Measurements from ENCODE around the gene SPRED2. TPM values are rescaled to one million over a fixed set of nuclear protein-coding genes. Genes with fewer than 3 reads are reported as not detected.

Gene SPRED2
- total and polyA plus RNA-seq, 2 of the 8 experiments (the other 6 are each of a cell fraction or from before 2014, with no cell fraction given): 15.3 to 22.5 TPM

DNA sequence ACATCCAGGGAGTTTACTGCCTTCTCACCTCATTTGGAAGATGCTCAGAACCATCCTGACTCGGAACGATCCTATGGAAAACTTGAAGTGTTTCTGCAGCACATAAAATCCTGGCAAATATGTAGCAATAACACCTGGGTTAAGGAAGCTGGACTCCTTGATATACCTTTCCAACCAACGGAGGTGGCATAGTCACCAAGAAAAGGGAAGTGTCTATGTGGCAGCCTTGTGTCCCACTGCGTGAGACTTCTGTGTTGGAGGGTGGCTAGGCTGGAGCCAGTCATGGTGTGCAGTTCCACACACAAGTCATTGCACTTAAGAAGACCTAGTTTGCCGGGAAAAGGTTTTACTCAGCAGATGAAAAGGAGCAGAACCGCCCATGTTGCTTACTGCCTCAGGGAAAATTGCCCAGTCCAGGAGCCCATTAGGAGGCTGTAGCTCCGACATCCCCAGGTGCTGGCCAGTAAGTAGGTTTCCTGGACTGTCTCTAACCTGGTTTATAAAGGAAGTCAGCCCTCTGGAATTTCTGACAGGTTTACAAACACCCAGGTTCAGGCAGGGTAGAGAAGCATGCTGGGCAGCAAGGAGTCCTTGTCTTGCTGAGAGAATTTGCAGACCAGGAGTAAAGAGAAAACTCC, 46.2 kb upstream of the SPRED2 start:
- H3K23ac ChIP-seq (ENCODE audit: insufficient read length): no peak overlapping the region
- H4K20me1 ChIP-seq (replicated peaks in 1 of 2; ENCODE audit: control insufficient read depth in 1 of 2, insufficient read depth in 2 of 2, low read length in 2 of 2): no peaks in the 10 kb centered on the region
- H3K23me2 ChIP-seq (ENCODE audit: low read depth, low read length): no peaks in the 10 kb centered on the region
- H3K18ac ChIP-seq (ENCODE audit: extremely low read depth, low read length): no peak overlapping the region
- H3K4me3 ChIP-seq (ENCODE audit: extremely low read depth in 1 of 4, insufficient read depth in 2 of 4, low read depth in 3 of 4, low read length in 4 of 4): no peak overlapping the region
- no peaks in the 10 kb centered on the region for H3K79me1 ChIP-seq (ENCODE audit: low read depth, low read length)
- WGBS, 2 experiments (ENCODE audit: extremely low coverage in 1 of 2, insufficient coverage in 1 of 2, insufficient read length in 1 of 2, insufficient replicate concordance in 2 of 2, low coverage in 1 of 2, low lambda C conversion rate in 2 of 2, missing lambda C conversion rate in 1 of 2): 88% methylated on average over 7 of the region's 7 CpGs; no CpG with 5 or more reads in 1 of the 2 experiments
- no peak overlapping the region for H2BK5ac ChIP-seq (ENCODE audit: low read depth, low read length)
- H2BK20ac ChIP-seq (ENCODE audit: low read length): no peak overlapping the region
- ChIA-PET CTCF (ENCODE audit: partially characterized antibody) (no interaction called here), POLR2A (ENCODE audit: partially characterized antibody) (no interaction called here)
- no peak overlapping the region for H2AK5ac ChIP-seq (ENCODE audit: low read depth, low read length)
- no peak overlapping the region for H4K91ac ChIP-seq (replicated peaks; ENCODE audit: insufficient read length, low read length)
- H2BK15ac ChIP-seq (ENCODE audit: low read length): no peak overlapping the region
- H3K9ac ChIP-seq (replicated peaks in 1 of 4; ENCODE audit: extremely low read depth in 1 of 4, low read depth in 3 of 4, low read length in 3 of 4): no peak overlapping the region
- no peak overlapping the region for H2BK12ac ChIP-seq (ENCODE audit: low read depth, low read length)
- no peak overlapping the region; the same call in 1 of the 2 replicates for H4K8ac ChIP-seq (ENCODE audit: extremely low read depth, insufficient read depth, low read length)
- no peaks in the 10 kb centered on the region for H3K79me2 ChIP-seq (ENCODE audit: control insufficient read depth in 1 of 2, insufficient read depth in 2 of 2, low read length in 2 of 2)
- DNase-seq (ENCODE audit: low read depth in 1 of 2, low spot score in 2 of 2) (no peak), FAIRE-seq (no peak)
- no peak overlapping the region for H3K27ac ChIP-seq (ENCODE audit: low read depth, low read length)
- H4K5ac ChIP-seq (ENCODE audit: insufficient read length, low read depth, low read length): no peak overlapping the region
- H3K14ac ChIP-seq (ENCODE audit: insufficient read length): no peak overlapping the region
- no peaks in the 10 kb centered on the region for H3K36me3 ChIP-seq (ENCODE audit: control insufficient read depth in 2 of 4, insufficient read depth in 4 of 4, low read length in 3 of 4)
- H3K4ac ChIP-seq (replicated peaks; ENCODE audit: insufficient read length, low read depth, low read length): no peak overlapping the region
- no peak overlapping the region for H3K56ac ChIP-seq (replicated peaks; ENCODE audit: insufficient read length, low read depth, low read length)
- no peak overlapping the region for H2AFZ ChIP-seq (ENCODE audit: low read length)
- peaks cover 0 to 3% (median 0%) of the 10 kb centered on the region in 4 experiments; a peak in 1 of 7 replicates for H3K27me3 ChIP-seq (replicated peaks in 1 of 4; ENCODE audit: control insufficient read depth in 3 of 4, extremely low read depth in 1 of 4, insufficient read depth in 3 of 4, low read length in 3 of 4)
- no peaks in the 10 kb centered on the region for H3K9me3 ChIP-seq (ENCODE audit: insufficient read depth in 2 of 2, low read depth in 1 of 2, low read length in 1 of 2)
- H2BK120ac ChIP-seq (replicated peaks; ENCODE audit: low read depth, low read length): no peak overlapping the region
- peaks cover 0 to 5% (median 0%) of the 10 kb centered on the region in 4 experiments; a peak in 1 of 7 replicates for H3K4me1 ChIP-seq (replicated peaks in 1 of 4; ENCODE audit: control insufficient read depth in 3 of 4, insufficient read depth in 4 of 4, low read length in 3 of 4)
- no peak overlapping the region for H3K4me2 ChIP-seq (ENCODE audit: insufficient read depth in 1 of 2, low read depth in 2 of 2, low read length in 2 of 2)
- no peak for TF ChIP-seq SRF (IDR thresholded peaks at IDR 0.05; ENCODE audit: low read depth, low read length)
- TF ChIP-seq EZH2 (IDR thresholded peaks at IDR 0.05; ENCODE audit: low read depth, low read length, severe bottlenecking): no peak
- TF ChIP-seq EGR1 (IDR thresholded peaks at IDR 0.05; ENCODE audit: borderline replicate concordance, low read depth, low read length): no peak
- TF ChIP-seq CHD2 (IDR thresholded peaks at IDR 0.05; ENCODE audit: low read length): no peak
- no peak for TF ChIP-seq RAD21 (IDR thresholded peaks at IDR 0.05 in 1 of 2, conservative IDR thresholded peaks at IDR 0.05 in 1 of 2; ENCODE audit: low read depth in 2 of 2, low read length in 2 of 2)
- no peak for TF ChIP-seq BCL11A (IDR thresholded peaks at IDR 0.05; ENCODE audit: low read depth in 2 of 2, low read length in 2 of 2)
- TF ChIP-seq, protein P1, sequence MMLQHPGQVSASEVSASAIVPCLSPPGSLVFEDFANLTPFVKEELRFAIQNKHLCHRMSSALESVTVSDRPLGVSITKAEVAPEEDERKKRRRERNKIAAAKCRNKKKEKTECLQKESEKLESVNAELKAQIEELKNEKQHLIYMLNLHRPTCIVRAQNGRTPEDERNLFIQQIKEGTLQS (IDR thresholded peaks at IDR 0.05; ENCODE audit: insufficient read depth, low read depth, low read length): no peak
- TF ChIP-seq TBP (IDR thresholded peaks at IDR 0.05; ENCODE audit: low read depth, low read length): no peak
- TF ChIP-seq NRF1 (IDR thresholded peaks at IDR 0.05; ENCODE audit: low read depth, low read length): no peak
- TF ChIP-seq MAX (IDR thresholded peaks at IDR 0.05): no peak
- TF ChIP-seq POU5F1 (IDR thresholded peaks at IDR 0.05; ENCODE audit: low read depth, low read length): no peak
- no peak for TF ChIP-seq CTBP2 (IDR thresholded peaks at IDR 0.05; ENCODE audit: borderline replicate concordance, insufficient read depth, insufficient read length, low read length)
- TF ChIP-seq SIX5 (IDR thresholded peaks at IDR 0.05; ENCODE audit: low read depth, low read length): no peak

Data from H1 (cell line).